Activated CD4-positive, alpha-beta T cell treated with anti-CD3 and anti-CD28 coated beads, Interleukin-2, amount 50 U/mL, for 48 hours (primary cell): ENCODE measurements around the gene SLC25A5.
A peak's percentile ranks its signal among the peaks of the same experiment; 100 is the strongest.

Experiments
- DNase-seq, 2 experiments: peaks; one replicate each; pipeline ENCODE4 v3.0.0-alpha.2; 2020

Gene SLC25A5

GRCh38 chrX:119512146-119512800, 44.0 kb downstream of the SLC25A5 start:
- DNase-seq, result peak in 1 of 2 experiments; percentile 9

- DNase-seq, result peak; percentile 13 to 14
Measured at GRCh38 chrX:119516157-119516702, 48.0 kb downstream of the SLC25A5 start.

- no peak for DNase-seq
Measured at GRCh38 chrX:119518371-119518770, 50.1 kb downstream of the SLC25A5 start.
